Heart right ventricle (tissue), 16 donors: ENCODE results near the gene MRPS12. TPM values are rescaled to one million over a fixed set of nuclear protein-coding genes. Genes with fewer than 3 reads are reported as not detected.
A peak's percentile ranks its signal among the peaks of the same experiment; 100 is the strongest.

Source experiments
- ATAC-seq, 8 donors: fragments of 200-7000 bp; cut with Tn5 transposase; one replicate each; pipeline ENCODE4 v1.9.1; 2020; ENCODE audit warnings: mild to moderate bottlenecking in 8 of 8, moderate library complexity in 8 of 8, moderate number of reproducible peaks in 1 of 8
- DNase-seq, 2 donors: peaks; one replicate each; pipeline ENCODE4 v3.0.0-alpha.2; 2020
- H3K27ac ChIP-seq, 10 donors: fragments of 200-600 bp; sonication (generic) in 2 of 10; one replicate each; pipeline versions ENCODE4 v1.5.0 to v1.8.0; 2020 to 2022; ENCODE audit warnings: mild to moderate bottlenecking in 3 of 10
- H3K27me3 ChIP-seq, 7 donors: fragments of 200-600 bp; one replicate each; pipeline ENCODE4 v1.8.0; 2021 to 2022; ENCODE audit warnings: mild to moderate bottlenecking in 2 of 7
- H3K36me3 ChIP-seq, 9 donors: fragments of 200-600 bp; sonication (generic) in 1 of 9; one replicate each; pipeline versions ENCODE4 v1.5.0 to v1.8.0; 2020 to 2022; ENCODE audit warnings: mild to moderate bottlenecking in 2 of 9
- H3K4me1 ChIP-seq, 9 donors: fragments of 200-600 bp; sonication (generic) in 1 of 9; one replicate each; pipeline versions ENCODE4 v1.5.0 to v1.8.0; 2020 to 2022; ENCODE audit warnings: mild to moderate bottlenecking in 4 of 9
- H3K4me3 ChIP-seq, 10 donors: fragments of 200-600 bp; sonication (generic) in 2 of 10; one replicate each; pipeline versions ENCODE4 v1.5.0 to v1.8.0; 2020 to 2022; ENCODE audit warnings: mild to moderate bottlenecking in 7 of 10, moderate library complexity in 2 of 10
- H3K9me3 ChIP-seq, 11 donors: fragments of 200-600 bp in 10 of 11; sonication (generic) in 2 of 11; one replicate each; pipeline versions ENCODE4 v1.5.0 to v1.8.0; 2013 to 2022; ENCODE audit warnings: mild to moderate bottlenecking in 2 of 11, control low read depth in 1 of 11, moderate library complexity in 1 of 11
- CTCF ChIP-seq, 9 donors: fragments of 200-600 bp; sonication (generic) in 2 of 9; IDR thresholded peaks; one replicate each; pipeline versions ENCODE4 v1.5.0 to v1.8.0; 2021 to 2022; ENCODE audit warnings: antibody characterized with exemption in 9 of 9, mild to moderate bottlenecking in 5 of 9, moderate library complexity in 1 of 9
- WGBS, 2 donors: extraction: QIAGEN DNeasy Blood & Tissue Kit; methylation state at CpG; one replicate each; pipeline ENCODE4 v1.1.7; 2013; ENCODE audit warnings: inconsistent platforms in 1 of 2; 5-methylcytosine and 5-hydroxymethylcytosine counted together
- intact Hi-C, 10 donors: fragments of 100-400 bp; cut with DNase I; formaldehyde crosslinking; loops; one replicate each; pipeline versions ENCODE4 v1.11.1 to v1.14.2; 2022
- polyA plus RNA-seq, 2 donors: library from polyadenylated mRNA; stranded (reverse); fragments of 200-250 nt; gene quantifications; one replicate each; pipeline ENCODE4 v1.2.3, GENCODE V29; 2013
- total RNA-seq, 10 donors: library from RNA; stranded (reverse); fragmentation: NEBNext Ultra II Directional in 3 of 10; extraction: Animal tissue kit (Norgen Biotek cat#: 25700) in 3 of 10; gene quantifications; one replicate each; pipeline versions ENCODE4 v1.2.1 to v1.2.4, GENCODE V29; 2021 to 2023
- donor health status: Arrhythmogenic right ventricular cardiomyopathy.
- donor health status: ischemic (EF 13 %, LVEDD 7.1; RV severe dilation, severe dysfunction).
- donor health status: healthy with polysubstance abuse.
- donor health status: DM: no; HTN: yes; CAD: no.
- donor health status: DM: no; HTN: no; CAD: no.
- donor health status: ischemic (EF 25% LVEDD 6.9; RV normal size, moderate dysfunction).
- donor health status: ischemic (EF 25% LVEDD 5.7; RV mildly dilated, moderate dysfunction).
- donor health status: healthy.
- donor health status: DM: yes; HTN: yes; CAD: no.
- donor health status: Ischemic cardiomyopathy.
- donor health status: ischemic (EF 35%, LVEDD 5.7; RV mildly dilated, moderate dysfunction).
- donor health status: nonischemic (EF 11% LVEDD 7.7; RV severe dilation, severe dysfunction).
- donor health status: DM: yes; HTN: yes; CAD: no.
- donor health status: PGD.
- donor health status: ischemic (EF 29% LVEDD 5.4; RV normal size, mild dysfunction).
- donor health status: nonischemic (EF 23%, LVEDD 6.1; RV moderate dilation, normal function).

The MRPS12 gene
- total and polyA plus RNA-seq, 12 donors = 39.7 to 122 (median 54.1) TPM

- 90 to 91% methylated on average over 44 of the region's 44 CpGs for WGBS, 2 donors
- intact Hi-C loops = no loop called here
- Histone ChIP-seq H3K9me3 (no peaks in the 10 kb centered on the region), H3K27ac (no peak overlapping the region), H3K4me1 (no peaks in the 10 kb centered on the region), H3K4me3 (no peak overlapping the region), H3K27me3 (peaks cover 0 to 22% (median 14%) of the 10 kb centered on the region in 7 donors), H3K36me3 (peaks cover 0 to 5% (median 0%) of the 10 kb centered on the region in 9 donors)
- TF ChIP-seq CTCF (IDR thresholded peaks at IDR 0.05) = no peak
- ATAC-seq (no peak), DNase-seq (no peak)
Measured at GRCh38 chr19:38915329-38916321, 15.1 kb upstream of the MRPS12 start.

- Histone ChIP-seq H3K36me3 (peaks cover 0 to 20% (median 0%) of the 10 kb centered on the region in 9 donors), H3K27me3 (peaks cover 0 to 3% (median 0%) of the 10 kb centered on the region in 7 donors), H3K9me3 (no peaks in the 10 kb centered on the region), H3K4me3 (no peak overlapping the region), H3K27ac (no peak overlapping the region), H3K4me1 (no peaks in the 10 kb centered on the region)
- intact Hi-C loops = no loop called here
- 76 to 81% methylated on average over 8 to 9 of the region's 9 CpGs for WGBS, 2 donors
- TF ChIP-seq CTCF (IDR thresholded peaks at IDR 0.05) = no peak
- DNase-seq (no peak), ATAC-seq (no peak)
Measured at GRCh38 chr19:38917516-38917915, 13.2 kb upstream of the MRPS12 start.

DNA sequence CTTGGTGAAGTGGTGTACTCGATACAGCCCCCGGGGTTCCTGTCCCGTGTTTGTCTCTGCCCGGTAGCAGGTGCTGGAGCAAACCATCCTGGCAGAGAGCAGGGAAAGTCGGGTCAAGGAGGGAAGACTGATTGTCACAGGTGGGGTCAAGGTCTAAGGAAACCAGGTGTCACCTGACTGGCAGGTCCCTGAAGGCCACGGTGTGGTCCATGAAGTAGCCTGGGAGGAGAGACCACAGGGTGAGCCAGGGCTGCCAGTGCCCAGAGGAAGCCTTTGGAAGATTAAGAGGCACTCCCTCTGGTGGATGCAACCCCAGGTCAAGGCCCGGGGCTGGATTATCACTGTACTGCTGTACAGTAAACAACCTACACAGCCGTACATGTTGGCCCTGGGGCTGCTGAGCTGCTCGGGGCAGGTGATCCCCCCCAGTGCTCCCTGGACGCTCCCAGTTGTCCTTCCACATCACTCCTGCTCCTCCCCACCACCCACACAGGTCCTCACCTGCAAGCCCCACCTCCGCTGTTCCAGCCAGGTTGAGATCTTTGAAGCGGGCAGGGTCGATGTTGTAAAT is 12.7 kb upstream of the MRPS12 start:
- ATAC-seq (peak in 1 of 8 donors; percentile 35), DNase-seq (no peak)
- H3K36me3 ChIP-seq = peaks cover 0 to 21% (median 0%) of the 10 kb centered on the region in 9 donors
- H3K27me3 ChIP-seq = no peaks in the 10 kb centered on the region
- WGBS, 2 donors = 79% methylated on average over 13 of the region's 13 CpGs
- H3K9me3 ChIP-seq = no peaks in the 10 kb centered on the region
- intact Hi-C loops = no loop called here
- no peaks in the 10 kb centered on the region for H3K4me1 ChIP-seq
- no peak overlapping the region for H3K27ac ChIP-seq
- TF ChIP-seq CTCF (IDR thresholded peaks at IDR 0.05) = peak in 2 of 9 donors; percentile 7 to 14
- H3K4me3 ChIP-seq = no peak overlapping the region

- Histone ChIP-seq H3K27me3 (no peaks in the 10 kb centered on the region), H3K4me1 (no peaks in the 10 kb centered on the region), H3K36me3 (peaks cover 0 to 22% (median 0%) of the 10 kb centered on the region in 9 donors), H3K27ac (no peak overlapping the region), H3K4me3 (no peak overlapping the region), H3K9me3 (no peaks in the 10 kb centered on the region)
- DNase-seq = no peak
- no peak for ATAC-seq
- 89 to 93% methylated on average over 10 of the region's 10 CpGs for WGBS, 2 donors
- intact Hi-C loops = no loop called here
- no peak for TF ChIP-seq CTCF (IDR thresholded peaks at IDR 0.05)
Measured at GRCh38 chr19:38918526-38918925, 12.2 kb upstream of the MRPS12 start.
